Activated naive CD8-positive, alpha-beta T cell treated with anti-CD3 and anti-CD28 coated beads, Interleukin-2, amount 10 ng/mL, durations not matched to agents 7 days and 5 days (primary cell): ENCODE results near the gene MAML3. TPM values are rescaled to one million over a fixed set of nuclear protein-coding genes. Genes with fewer than 3 reads are reported as not detected.
A peak's percentile ranks its signal among the peaks of the same experiment; 100 is the strongest.

ENCODE experiments used
- ATAC-seq: fragments of 150-1000 bp; cut with Tn5 transposase; one replicate; pipeline ENCODE4 v1.10.0; 2021; ENCODE audit warnings: low read depth, moderate library complexity
- POLR2A ChIA-PET: fragments of 350-600 bp; sonication (Branson Sonifier 250); formaldehyde crosslinking; loops from one replicate; lab custom pipeline; 2021; ENCODE audit warnings: antibody characterized with exemption; lab: Charles Lee
- DNase-seq: peaks from one replicate; pipeline ENCODE4 v3.0.0; 2021
- H3K27ac Mint-ChIP-seq: one replicate; pipeline ENCODE4 v1.8.0; 2022; ENCODE audit warnings: mild to moderate bottlenecking, mixed read lengths
- H3K27me3 Mint-ChIP-seq: one replicate; pipeline ENCODE4 v1.8.0; 2022; ENCODE audit warnings: mild to moderate bottlenecking, moderate library complexity, mixed read lengths
- H3K36me3 Mint-ChIP-seq: one replicate; pipeline ENCODE4 v1.8.0; 2021; ENCODE audit warnings: mild to moderate bottlenecking, mixed read lengths
- H3K4me1 Mint-ChIP-seq: one replicate; pipeline ENCODE4 v1.8.0; 2021; ENCODE audit warnings: mixed read lengths
- H3K4me3 Mint-ChIP-seq: one replicate; pipeline ENCODE4 v1.8.0; 2022; ENCODE audit warnings: mild to moderate bottlenecking, moderate library complexity, mixed read lengths
- H3K9me3 Mint-ChIP-seq: one replicate; pipeline ENCODE4 v1.8.0; 2021; ENCODE audit warnings: mixed read lengths
- total RNA-seq, 2 experiments: library from RNA; stranded (reverse); gene quantifications; one replicate each; pipeline ENCODE4 v1.2.3, GENCODE V29; 2021

Gene MAML3
- total RNA-seq, 2 experiments from 2014 or later, result 4.6 to 4.7 TPM

DNA sequence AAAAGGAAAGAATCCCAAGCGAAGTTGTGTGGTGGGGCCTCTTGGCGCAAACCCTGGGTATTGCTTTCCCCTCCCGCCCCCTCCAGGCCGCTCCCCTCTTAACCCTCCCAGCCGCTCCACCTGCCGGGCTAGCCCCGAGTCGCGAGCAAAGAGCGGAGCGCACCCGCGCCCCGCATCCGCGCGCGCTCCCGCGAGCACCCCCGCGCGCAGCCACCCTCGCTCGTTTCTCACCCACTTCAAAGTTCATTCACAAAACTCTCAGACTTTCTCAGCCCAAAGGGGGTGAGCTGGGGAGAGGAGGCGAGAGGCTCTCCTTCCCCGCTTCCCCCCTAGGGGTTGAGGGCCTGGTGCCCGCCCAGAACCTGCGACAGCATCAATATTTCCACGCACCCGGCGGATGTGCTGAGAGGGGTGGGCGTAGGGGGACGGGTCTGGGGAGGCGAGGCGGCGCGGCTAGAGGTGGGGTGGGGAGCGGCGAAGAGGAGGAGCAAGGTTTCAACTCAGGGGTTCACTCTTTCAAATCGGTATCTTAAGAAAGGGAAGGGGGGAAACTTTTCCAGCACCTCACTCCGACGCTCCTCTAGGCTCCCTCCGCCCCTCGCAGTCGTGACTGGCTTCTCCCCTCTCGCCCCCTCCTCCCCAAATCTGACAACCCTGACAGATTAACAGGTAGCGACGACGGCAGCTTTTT lies 1.8 kb downstream of the MAML3 start:
- Mint-ChIP-seq H3K36me3 (no peaks in the 10 kb centered on the region), H3K27ac (peak overlapping the region; percentile 88), H3K27me3 (peaks cover 7% of the 10 kb centered on the region), H3K4me1 (peaks cover 37% of the 10 kb centered on the region), H3K4me3 (peak overlapping the region; percentile 96), H3K9me3 (no peaks in the 10 kb centered on the region)
- ATAC-seq (peak; percentile 64), DNase-seq (peak; percentile 88)
- POLR2A ChIA-PET, result interaction anchor here (1.2 to 7.0 kb wide), 9 partner anchors 48 to 102 kb away, joined by 3 to 59 read pairs (median 11); no protein-coding TSS in a partner anchor

DNA sequence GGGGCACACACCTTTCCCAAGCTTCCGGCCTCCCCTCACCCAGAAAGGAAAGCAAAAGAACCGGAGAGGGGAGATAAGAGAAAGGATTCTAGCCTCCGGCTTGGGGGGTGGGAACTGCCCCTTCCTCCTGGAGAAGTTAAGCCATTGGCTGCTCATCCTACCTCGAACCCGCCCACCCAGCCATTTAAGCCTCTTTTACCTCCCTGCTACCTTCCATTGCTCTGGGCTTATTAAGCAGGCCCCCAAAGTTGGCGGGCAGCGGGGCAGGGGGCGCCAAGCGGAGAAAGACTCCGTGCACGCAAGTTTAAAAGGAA lies 2.3 kb downstream of the MAML3 start:
- ATAC-seq (peak; percentile 59), DNase-seq (no peak)
- Mint-ChIP-seq H3K27me3 (peaks cover 8% of the 10 kb centered on the region), H3K4me1 (peaks cover 34% of the 10 kb centered on the region), H3K27ac (peak overlapping the region; percentile 88), H3K9me3 (no peaks in the 10 kb centered on the region), H3K4me3 (peak overlapping the region; percentile 96), H3K36me3 (no peaks in the 10 kb centered on the region)
- POLR2A ChIA-PET, result interaction anchor here (0.7 to 7.0 kb wide), 9 partner anchors 48 to 101 kb away, joined by 3 to 59 read pairs (median 6); no protein-coding TSS in a partner anchor

DNA sequence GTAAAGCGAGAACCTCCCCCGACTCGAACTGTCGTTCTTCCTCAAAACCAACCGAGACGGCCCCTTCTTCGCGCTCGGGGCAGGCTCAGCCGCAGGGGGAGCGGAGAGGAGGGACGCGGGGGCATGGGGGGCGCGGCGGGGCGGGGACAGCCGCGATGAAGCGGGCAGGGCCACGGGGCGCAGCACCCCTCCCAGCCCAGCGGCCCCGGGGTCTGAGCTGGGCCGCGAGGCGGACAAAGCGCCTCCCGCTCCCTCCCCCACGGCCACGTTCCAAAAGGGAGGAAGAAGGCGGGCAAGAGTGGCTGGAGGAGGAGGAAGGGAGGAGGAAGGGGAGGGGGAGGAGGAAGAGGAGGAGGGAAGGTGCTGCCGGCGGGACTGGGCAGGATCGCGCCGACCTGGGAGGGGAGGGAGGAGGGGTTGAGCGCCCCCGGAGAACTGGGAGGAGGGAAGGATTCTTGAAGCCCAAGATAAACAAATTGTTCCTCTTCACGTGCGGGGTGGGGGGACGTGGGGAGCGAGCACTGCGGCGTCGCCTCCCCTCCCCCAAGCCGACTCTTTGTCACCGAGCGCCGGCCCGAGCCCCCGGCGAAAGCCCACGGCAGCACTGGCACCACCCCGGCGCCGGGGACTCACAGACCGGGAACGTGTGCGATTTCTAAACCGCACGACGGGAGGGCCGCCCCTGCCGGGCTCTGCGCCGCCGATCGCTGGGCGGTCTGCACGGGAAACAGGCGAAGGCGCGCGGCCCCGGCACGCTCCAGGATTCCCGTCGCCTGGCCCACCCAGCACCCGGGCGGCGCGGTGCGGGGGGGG lies 2.9 kb downstream of the MAML3 start:
- ATAC-seq (peak; percentile 34), DNase-seq (peak; percentile 79)
- Mint-ChIP-seq H3K27me3 (peaks cover 8% of the 10 kb centered on the region), H3K9me3 (no peaks in the 10 kb centered on the region), H3K4me3 (peak overlapping the region; percentile 96), H3K4me1 (peaks cover 29% of the 10 kb centered on the region), H3K36me3 (no peaks in the 10 kb centered on the region), H3K27ac (peak overlapping the region; percentile 93)
- POLR2A ChIA-PET, result interaction anchor here (0.7 to 7.0 kb wide), 18 partner anchors 10 to 102 kb away, joined by 3 to 59 read pairs (median 4); no protein-coding TSS in a partner anchor

DNA sequence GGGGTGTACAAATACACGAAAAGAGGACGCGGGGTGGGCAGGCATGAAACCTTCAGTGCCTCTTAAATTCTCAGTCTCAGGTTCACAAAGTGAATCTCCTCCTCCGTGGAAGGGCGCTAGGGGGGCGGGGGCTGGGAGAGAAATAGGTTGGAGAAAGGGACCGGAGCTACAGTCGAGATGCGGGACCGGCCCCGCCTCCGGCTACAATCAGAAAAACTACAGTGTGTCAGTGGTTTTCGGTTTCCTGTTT lies 3.4 kb downstream of the MAML3 start:
- Mint-ChIP-seq H3K9me3 (no peaks in the 10 kb centered on the region), H3K27me3 (peaks cover 8% of the 10 kb centered on the region), H3K4me3 (peak overlapping the region; percentile 96), H3K27ac (peak overlapping the region; percentile 93), H3K36me3 (no peaks in the 10 kb centered on the region), H3K4me1 (peaks cover 27% of the 10 kb centered on the region)
- DNase-seq, result no peak
- POLR2A ChIA-PET, result interaction anchor here (0.7 to 7.0 kb wide), 16 partner anchors 9 to 101 kb away, joined by 3 to 59 read pairs (median 4); no protein-coding TSS in a partner anchor
- no peak for ATAC-seq

DNA sequence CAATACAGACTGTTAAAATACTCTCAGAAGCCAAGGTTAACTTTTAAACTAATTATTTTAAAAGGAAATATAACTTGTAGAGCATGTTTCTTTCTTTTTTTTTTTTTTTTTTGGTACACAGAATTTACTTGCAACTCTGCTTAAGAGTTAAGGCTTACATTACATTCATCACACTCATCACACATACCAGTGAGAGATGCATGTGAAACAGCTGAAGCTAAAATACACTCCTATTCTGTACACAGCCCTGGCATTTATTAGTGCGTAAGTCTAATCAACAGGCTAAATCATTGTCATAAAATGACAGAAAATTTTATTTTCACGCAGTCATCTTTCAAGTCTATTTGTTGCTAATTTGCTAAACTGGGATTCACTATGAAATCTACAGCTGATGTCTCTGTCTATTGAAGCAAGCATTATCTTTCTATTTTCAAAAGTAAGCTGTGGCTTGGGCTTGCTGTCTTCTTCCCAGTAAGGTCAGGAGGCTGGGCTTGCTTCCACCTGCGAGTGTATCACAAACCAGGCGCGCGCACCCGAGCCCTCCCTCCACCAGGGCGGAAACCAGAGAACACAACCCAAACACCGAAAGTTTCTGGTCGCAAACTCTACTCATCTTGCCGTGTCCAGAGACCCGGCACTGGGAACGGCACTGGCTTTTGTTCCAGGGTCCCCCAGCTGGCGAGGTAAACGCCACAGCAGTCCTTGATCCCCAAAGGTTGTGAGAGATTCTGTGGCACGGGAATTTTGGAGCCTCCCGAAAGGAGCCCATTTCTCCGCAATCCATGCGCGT lies 3.9 kb downstream of the MAML3 start:
- peak; percentile 15 for ATAC-seq
- peaks cover 28% of the 10 kb centered on the region for H3K4me1 Mint-ChIP-seq
- peaks cover 8% of the 10 kb centered on the region for H3K27me3 Mint-ChIP-seq
- DNase-seq, result peak; percentile 77
- peak overlapping the region; percentile 93 for H3K27ac Mint-ChIP-seq
- H3K36me3 Mint-ChIP-seq, result no peaks in the 10 kb centered on the region
- POLR2A ChIA-PET, result interaction anchor here (0.6 to 7.0 kb wide), 17 partner anchors 9 to 273 kb away, joined by 3 to 59 read pairs (median 4); no protein-coding TSS in a partner anchor
- H3K4me3 Mint-ChIP-seq, result peak overlapping the region; percentile 96
- no peaks in the 10 kb centered on the region for H3K9me3 Mint-ChIP-seq

DNA sequence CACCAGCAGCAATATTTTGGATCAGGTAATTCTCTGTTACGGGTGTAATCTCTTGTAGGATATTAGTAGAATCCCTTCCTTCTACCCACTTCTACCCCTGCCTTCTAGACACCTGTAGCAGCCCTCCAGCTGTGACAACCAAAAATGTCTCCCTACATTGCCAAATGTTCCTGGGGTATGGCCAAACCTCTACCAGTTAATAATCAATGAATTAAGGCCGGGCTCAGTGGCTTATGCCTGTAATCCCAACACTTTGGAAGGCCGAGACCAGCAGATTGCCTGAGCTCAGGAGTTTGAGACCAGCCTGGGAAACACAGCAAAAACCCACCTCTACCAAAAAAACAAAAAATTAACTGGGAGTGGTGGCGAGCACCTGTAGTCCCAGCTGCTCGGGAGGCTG lies 9.9 kb downstream of the MAML3 start:
- Mint-ChIP-seq H3K27ac (no peak overlapping the region), H3K4me3 (no peak overlapping the region), H3K9me3 (no peaks in the 10 kb centered on the region), H3K27me3 (peaks cover 8% of the 10 kb centered on the region), H3K4me1 (peaks cover 24% of the 10 kb centered on the region), H3K36me3 (peaks cover 5% of the 10 kb centered on the region)
- DNase-seq, result no peak
- ATAC-seq, result no peak
- POLR2A ChIA-PET, result interaction anchor here (1.6 to 1.7 kb wide), 2 partner anchors 27 to 49 kb away, joined by 4 to 8 read pairs; no protein-coding TSS in a partner anchor

DNA sequence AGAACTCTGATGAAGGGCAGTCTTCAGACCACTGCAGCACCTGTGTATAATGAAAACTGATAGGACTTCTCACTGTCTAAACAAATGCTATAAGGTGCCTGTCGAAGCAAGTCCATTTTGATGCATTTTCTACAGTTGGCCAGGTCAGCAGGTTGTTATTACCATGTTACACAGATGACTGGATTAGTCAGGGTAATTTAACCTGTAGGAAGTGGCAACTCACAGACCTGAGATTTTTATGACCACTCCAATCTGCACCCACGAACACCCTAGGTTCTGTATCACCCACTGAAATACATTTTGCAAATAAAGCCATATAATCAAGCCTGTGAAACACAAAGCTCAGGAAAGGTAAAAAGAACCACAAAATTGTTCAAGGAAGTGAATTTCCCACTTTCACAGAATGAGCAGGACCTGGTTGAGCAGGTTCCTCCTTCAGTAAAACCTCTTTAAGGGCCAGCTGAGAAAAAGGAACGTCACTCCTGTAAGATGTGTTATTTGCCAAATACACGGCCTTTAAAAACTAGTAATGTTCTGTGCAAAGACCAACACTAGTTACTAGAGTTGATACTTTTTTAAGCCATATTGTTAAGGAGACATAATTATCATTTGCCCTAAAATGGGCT lies 12.7 kb downstream of the MAML3 start:
- H3K36me3 Mint-ChIP-seq, result peaks cover 7% of the 10 kb centered on the region
- H3K9me3 Mint-ChIP-seq, result no peaks in the 10 kb centered on the region
- POLR2A ChIA-PET, result interaction anchor here (0.9 to 1.1 kb wide), 2 partner anchors 9 kb away, joined by 3 to 7 read pairs; no protein-coding TSS in a partner anchor
- no peak overlapping the region for H3K4me3 Mint-ChIP-seq
- ATAC-seq (no peak), DNase-seq (no peak)
- H3K4me1 Mint-ChIP-seq, result peaks cover 32% of the 10 kb centered on the region
- no peaks in the 10 kb centered on the region for H3K27me3 Mint-ChIP-seq
- no peak overlapping the region for H3K27ac Mint-ChIP-seq

DNA sequence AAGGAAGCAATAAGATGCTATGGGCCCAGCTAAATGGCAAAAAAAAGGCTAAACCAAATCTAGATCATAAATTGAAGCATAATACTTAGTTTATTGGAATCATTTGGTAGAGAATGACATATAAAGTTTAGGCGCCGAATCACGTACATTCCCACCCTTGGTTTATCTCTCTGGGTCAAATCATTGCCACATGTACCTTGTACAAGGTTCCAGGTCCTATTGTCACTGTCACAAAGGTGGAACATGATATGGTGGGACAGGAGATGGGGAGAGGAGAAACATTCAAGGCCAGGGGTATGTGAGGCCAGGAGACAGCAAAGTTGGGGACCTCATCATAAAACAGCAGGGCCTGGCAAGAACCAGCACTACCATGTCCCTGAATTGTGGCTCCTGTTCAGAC lies 13.4 kb downstream of the MAML3 start:
- H3K36me3 Mint-ChIP-seq, result peaks cover 7% of the 10 kb centered on the region
- H3K9me3 Mint-ChIP-seq, result no peaks in the 10 kb centered on the region
- no peak overlapping the region for H3K27ac Mint-ChIP-seq
- no peaks in the 10 kb centered on the region for H3K27me3 Mint-ChIP-seq
- peaks cover 32% of the 10 kb centered on the region for H3K4me1 Mint-ChIP-seq
- POLR2A ChIA-PET, result interaction anchor here (0.9 kb wide), 1 partner anchor 10 kb away, joined by 7 read pairs; no protein-coding TSS in a partner anchor
- H3K4me3 Mint-ChIP-seq, result no peak overlapping the region
- DNase-seq (no peak), ATAC-seq (no peak)

DNA sequence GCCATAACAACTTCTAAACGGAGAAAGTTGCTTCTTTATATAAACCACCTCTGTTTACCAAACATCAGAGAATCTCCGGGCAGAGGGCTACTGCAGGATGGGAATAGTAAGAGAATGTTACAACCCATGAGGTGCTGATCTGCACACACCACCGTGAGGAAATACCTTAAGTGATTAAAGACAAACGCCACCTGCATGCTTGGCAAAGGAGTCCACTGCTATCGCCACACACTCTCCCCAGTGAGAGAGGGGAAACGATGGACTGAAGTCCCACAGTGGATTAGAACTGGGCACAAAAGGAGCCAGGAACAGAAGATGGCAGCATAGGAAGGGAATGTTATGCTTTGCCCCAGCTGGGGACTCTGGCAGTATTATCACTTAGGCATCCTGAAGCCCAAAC lies 15.6 kb downstream of the MAML3 start:
- Mint-ChIP-seq H3K4me3 (no peak overlapping the region), H3K9me3 (no peaks in the 10 kb centered on the region), H3K4me1 (peaks cover 28% of the 10 kb centered on the region), H3K27ac (no peak overlapping the region), H3K36me3 (peaks cover 4% of the 10 kb centered on the region), H3K27me3 (no peaks in the 10 kb centered on the region)
- no peak for ATAC-seq
- POLR2A ChIA-PET, result no interaction called here
- no peak for DNase-seq

DNA sequence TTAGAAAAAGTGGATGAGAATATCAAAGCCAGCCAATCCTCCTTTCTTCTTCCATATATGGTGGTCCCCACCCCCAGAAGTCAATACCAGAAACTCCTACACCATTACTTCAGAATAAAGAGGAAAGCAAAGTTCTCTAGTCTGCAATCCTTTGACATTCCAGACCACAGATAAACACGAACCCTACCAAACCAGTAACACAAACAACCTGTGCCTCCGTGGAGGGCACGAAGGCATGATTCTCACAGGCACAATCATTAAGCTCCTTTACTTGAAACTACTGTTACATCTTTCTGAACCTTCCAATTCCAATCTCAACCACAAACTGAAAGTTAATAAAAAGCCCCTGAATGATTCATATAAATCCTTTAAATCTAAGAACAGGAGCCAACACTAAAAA lies 16.3 kb downstream of the MAML3 start:
- no peak for ATAC-seq
- Mint-ChIP-seq H3K4me1 (peaks cover 24% of the 10 kb centered on the region), H3K9me3 (no peaks in the 10 kb centered on the region), H3K27me3 (no peaks in the 10 kb centered on the region), H3K27ac (no peak overlapping the region), H3K4me3 (no peak overlapping the region), H3K36me3 (peaks cover 4% of the 10 kb centered on the region)
- DNase-seq, result no peak
- POLR2A ChIA-PET, result no interaction called here

DNA sequence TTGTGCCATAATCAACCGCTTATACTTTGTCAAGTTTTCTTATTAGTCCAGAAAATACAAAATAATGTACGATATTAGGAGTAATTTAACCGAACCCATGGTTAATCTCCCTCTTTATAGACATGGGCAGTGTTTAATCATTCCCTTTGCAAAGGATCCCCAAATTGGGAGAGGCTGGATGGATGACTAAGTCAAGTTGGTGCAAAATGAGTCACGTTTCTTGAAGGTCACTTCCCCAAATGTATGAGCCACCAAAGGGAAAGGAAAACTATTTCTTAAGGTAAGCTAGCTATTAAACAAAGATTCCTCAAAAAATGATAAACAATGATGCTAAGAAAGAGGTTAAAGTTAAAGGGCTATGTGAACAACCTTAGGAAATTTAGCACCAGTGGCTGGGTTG lies 17.5 kb downstream of the MAML3 start:
- Mint-ChIP-seq H3K4me1 (peaks cover 32% of the 10 kb centered on the region), H3K9me3 (no peaks in the 10 kb centered on the region), H3K27me3 (no peaks in the 10 kb centered on the region), H3K36me3 (peaks cover 4% of the 10 kb centered on the region), H3K27ac (no peak overlapping the region), H3K4me3 (no peak overlapping the region)
- POLR2A ChIA-PET, result no interaction called here
- DNase-seq (no peak), ATAC-seq (no peak)

DNA sequence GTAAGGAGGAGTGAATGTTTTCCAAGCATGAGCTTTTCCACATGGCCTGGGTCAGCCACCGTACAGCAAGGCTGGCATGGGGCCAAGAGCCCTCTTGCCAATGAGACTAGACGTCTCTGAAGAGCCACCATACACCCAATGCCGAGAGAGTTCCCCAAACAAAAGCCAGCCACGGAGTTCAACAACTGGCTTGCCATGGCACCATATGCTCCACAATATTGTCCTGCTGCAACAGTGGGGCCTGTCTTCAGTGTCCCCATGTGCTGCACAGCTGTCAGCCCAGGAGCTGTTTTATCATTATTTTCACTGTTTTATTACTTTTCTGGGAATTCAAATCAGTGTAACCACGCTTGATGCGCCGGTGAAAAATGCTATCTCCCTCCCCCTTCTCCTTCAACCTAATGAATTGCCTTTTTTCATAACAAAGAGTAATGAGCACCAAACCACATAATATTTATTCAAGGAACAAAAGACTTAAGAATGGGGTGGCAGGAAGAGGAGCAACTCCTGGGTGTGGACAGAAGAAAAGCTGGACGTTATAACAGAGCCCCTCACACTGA lies 18.4 kb downstream of the MAML3 start:
- ATAC-seq (no peak), DNase-seq (no peak)
- Mint-ChIP-seq H3K9me3 (no peaks in the 10 kb centered on the region), H3K27ac (no peak overlapping the region), H3K4me1 (peaks cover 26% of the 10 kb centered on the region), H3K4me3 (no peak overlapping the region), H3K27me3 (no peaks in the 10 kb centered on the region), H3K36me3 (peaks cover 5% of the 10 kb centered on the region)
- POLR2A ChIA-PET, result no interaction called here
